SK-N-DZ (cell line): ENCODE results near the gene CDK11A.
"Not testable (repeated sequence)": the region's sequence is repeated elsewhere in the genome, so short reads cannot be mapped to it uniquely, and the experiment has no call there.

Experiments used
- DNase-seq: peaks from one replicate; pipeline ENCODE4 v3.0.0-alpha.2; 2015; ENCODE audit warnings: low spot score

CDK11A gene

GRCh38 chr1:1684031-1684681 lies 40.0 kb downstream of the CDK11A start:
- no peak for DNase-seq

DNA sequence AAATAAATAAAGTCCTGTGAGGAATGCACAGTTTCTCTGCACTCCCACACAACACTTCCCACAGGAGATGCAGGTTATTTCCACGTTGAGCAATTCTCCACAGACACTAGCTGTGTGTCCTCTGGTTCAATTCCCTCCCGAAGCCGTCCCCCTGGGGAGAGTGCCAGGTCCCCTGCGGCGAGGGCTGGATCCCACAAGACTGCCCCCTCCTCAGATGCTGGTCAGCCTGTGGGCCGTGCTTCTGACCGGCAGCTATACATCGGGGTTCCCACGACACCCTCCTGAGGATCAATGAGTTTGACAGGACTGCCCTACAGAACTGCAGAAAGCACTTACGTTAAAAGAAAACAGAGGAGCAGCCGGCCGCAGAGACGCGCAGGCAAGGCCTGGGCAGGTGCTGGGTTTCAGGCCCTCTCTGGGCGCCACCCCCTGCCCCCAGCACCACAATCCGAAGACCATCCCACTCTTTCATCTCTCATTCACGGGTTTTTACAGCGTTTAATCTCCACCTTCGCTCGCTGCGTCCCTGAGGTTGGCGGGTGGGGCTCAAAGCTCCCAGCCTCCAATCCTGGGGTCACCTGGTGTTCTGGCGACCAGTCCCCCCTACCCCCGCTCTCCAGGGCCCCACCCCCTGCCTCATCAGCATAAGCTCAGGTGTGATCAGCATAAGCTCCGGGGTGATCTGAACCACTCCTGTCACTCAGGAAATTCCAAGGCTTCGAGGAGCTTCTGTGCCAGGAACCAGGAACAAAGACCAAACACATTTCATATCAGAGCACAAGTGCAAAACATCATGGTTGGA lies 40.9 kb downstream of the CDK11A start:
- DNase-seq, result no peak

DNA sequence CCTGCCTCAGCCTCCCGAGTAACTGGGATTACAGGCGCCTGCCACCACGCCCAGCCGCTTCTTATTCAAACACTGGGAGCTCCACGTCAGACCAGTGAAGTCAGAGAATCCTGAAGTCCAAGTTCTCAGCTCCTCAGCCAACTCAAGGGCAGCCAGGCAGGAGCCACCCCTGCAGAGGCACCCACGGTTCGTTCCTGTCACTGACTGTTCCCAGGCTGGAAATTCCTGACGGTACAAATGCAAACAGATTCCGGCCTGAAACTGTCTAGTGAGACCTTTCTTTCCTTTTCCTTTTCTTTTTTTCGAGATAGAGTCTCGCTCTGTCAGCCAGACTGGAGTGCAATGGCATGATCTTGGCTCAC lies 43.3 kb downstream of the CDK11A start:
- no peak for DNase-seq

DNA sequence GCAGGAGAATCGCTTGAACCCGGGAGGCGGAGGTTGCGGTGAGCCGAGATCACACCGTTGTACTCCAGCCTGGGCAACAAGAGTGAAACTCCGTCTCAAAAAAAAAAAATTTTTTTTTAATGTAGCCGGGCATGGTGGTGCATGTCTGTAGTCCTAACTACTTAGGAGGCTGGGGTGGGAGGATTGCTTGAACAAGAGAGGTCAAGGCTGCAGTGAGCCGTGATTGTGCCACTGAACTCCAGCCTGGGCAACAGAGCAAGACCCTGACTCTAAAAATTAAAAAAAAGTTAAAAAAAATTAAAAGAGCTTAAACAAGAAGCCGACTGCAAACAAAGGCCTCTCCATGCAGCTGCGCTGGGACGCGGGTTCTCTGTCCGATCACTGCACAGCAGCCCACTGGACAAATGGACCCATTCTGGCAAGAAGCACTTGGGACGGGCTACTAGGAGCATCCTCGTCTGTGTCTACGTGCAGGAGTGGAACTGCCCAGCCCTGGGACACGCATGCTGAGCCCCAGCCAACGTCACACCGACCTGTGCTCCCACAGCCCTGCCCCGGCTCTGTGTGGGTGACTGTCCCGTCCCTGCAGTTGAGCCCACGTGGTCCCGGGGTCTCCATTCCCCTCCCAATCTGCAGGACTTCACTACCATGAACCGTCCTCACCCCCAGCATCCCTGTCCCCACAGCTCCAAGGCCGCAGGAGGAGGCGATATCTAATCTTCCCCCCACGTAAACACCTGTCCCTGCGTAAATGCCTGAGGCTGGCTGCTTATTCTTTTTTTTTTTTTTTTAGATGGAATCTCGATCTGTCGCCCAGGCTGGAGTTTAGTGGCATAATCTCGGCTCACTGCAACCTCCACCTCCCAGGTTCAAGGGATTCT lies 43.9 kb downstream of the CDK11A start:
- DNase-seq, result no peak

GRCh38 chr1:1678581-1679380 lies 45.4 kb downstream of the CDK11A start:
- no peak for DNase-seq

DNA sequence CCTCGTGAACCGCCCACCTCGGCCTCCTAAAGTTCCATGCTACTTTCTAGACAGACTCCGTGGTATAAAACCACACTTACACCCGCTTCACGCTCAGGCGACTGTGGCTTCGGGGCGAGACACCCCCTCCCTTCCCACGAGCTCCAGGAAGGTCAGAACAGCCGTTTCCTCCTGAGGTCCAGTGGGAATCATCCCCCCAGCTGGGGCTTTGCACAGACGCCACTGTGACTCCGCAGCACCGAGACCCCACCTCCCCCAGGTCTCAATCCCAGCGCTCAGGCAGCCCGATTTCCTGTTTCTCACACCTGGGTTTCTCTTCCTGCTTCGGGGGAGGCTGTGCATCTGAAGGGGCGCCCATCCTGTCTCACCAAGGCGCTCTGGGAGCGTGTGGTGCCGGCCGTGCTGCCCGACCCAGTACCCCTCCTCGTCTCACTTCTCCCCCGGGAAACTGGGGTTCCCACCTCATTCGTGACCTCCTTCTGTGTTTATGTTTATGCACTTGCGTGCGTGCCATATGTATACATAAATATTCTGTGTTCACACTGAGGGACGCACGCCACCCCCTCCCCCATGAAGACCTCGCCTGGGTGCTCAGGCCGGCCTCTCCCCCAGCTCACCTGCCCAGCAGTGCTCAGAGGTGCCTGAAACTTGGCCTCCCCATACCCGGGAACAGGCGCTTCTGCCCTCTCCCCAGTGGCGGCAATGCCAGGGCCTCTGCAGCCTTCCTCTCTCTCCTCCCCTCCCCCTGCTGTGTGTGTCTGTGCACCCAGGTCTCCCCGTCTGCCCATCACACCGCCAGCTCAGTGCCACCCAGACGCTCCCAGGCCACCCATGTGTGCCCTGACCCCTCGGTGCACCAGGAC lies 46.2 kb downstream of the CDK11A start:
- no peak for DNase-seq

DNA sequence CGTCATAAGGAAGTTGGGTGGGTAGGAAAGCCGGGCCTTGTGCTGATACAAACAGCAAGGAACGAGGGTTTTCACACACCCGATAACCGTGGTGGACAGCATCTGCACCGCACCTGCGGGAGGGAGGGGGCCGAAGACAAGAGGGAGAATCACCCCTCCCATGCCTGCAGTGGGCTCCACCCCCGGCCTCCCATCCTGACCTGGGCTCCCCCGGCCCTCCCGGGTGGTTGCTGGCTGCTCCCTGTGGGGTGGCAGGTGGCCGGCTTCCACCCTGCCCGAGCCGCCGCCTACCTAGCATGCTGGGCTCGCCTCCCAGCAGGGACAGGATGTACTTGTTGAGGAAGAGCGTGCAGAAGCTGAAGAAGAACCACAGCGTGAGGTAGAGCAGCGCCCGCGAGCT lies 48.1 kb downstream of the CDK11A start:
- DNase-seq, result not testable (repeated sequence)

DNA sequence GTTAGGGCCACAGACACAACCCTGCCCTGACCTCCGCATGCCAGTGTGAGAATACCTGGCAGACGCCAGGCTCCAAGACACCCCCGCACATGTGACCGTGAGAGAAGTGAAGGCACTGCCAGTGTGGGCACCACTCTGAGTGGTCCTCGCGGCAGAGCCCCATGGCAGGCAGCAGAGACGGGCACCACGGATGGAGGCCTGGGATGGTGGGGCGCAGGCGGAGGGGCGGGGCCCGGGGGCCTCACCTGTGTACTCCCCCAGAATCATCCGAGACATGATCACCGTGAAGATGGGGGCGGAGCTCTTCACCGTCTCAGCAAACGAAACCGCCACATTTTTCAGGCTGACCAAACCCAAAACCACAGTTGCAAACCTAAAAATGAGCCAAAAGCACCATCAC lies 48.9 kb downstream of the CDK11A start:
- not testable (repeated sequence) for DNase-seq

- not testable (repeated sequence) for DNase-seq
These were observed 49.4 kb downstream of the CDK11A start for GRCh38 chr1:1674806-1675205.

GRCh38 chr1:1672181-1672965 lies 51.8 kb downstream of the CDK11A start:
- DNase-seq, result no peak

- DNase-seq, result no peak
These were observed 52.6 kb downstream of the CDK11A start for GRCh38 chr1:1671365-1672119.

DNA sequence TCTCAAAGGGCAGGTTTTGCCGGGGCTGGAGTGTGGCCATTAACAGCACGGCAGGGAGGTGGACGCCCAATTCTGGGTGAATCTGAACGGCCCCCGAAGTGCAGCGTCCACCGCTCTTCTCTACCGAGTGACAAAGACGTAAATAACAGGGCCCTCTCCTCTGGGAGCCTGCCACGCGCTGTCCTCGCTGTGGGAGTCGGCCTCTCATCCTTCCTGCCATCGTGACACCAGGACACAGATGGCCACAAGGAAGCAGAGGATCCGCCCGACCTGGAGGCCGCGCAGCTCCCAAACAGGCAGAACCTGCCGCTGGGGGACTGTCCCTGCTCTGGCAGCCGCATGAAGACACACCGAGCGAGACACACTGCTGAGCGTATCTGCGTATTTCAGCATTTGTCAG lies 53.3 kb downstream of the CDK11A start:
- no peak for DNase-seq

GRCh38 chr1:1669468-1670440 lies 54.4 kb downstream of the CDK11A start:
- no peak for DNase-seq

- DNase-seq, result no peak
These were observed 57.6 kb downstream of the CDK11A start for GRCh38 chr1:1666526-1666925.

DNA sequence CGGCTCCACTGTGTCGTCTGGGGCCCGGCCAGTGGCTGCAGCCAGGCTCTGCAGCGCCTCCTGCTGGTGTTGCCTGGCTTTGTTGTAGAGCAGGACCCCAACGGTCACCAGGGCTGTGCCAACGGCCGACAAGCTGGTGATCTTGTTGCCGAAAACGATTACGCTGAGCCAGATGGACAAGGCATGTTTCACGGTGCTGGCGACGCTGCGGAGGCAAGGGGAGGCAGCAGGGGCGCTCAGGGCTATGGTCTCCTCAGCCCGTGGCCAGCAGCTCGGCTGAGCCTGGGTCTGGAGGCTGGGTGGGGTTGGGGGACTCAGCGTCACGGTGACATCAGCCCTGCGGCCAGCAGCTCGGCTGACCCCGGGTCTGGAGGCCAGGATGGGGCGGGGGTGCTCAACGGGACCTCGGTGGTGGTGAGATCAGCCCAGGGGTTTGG lies 58.3 kb downstream of the CDK11A start:
- no peak for DNase-seq

DNA sequence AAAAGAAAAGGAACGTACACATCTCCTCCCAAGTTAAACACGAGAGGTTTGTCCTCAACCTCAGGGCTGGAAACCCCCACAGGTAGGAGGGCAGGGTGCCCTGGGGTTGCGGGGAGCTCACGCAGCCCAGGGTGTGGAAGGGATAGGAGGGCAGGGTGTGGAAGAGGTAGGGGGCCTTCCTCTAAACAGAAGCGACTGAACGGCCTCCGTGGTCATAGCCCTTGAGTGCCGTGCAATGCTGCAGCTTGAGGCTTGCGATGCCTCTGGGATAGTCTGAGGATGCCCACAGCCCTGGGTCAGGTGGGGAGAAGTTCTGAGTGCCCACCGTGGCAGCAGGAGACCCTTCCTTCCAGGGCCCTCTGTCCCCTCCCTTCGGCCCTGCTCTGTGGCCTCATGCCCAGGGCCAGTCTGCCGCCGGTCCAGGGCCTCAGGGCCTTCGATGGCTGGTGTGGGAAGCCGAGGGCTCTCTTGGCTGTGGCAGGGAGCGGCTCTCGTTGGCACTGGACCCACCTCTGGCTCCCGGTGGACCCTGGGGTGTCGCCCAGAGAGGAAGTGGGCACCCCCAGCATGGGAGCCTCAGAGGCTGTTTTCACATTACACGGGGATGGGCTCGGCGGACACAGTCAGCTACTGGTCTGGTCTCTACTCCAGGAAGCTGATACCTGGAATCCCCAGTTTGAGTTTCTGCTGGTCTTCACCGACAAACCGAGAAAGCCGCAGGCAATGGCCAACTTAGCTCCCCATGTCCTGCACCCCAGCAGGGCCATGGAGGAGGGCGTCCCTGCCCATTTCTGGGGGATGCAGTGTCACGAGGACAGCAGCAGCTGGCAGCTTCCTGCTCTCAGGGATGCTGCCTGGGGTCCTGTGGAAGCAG lies 59.0 kb downstream of the CDK11A start:
- DNase-seq, result no peak

- not testable (repeated sequence) for DNase-seq
These were observed 59.8 kb downstream of the CDK11A start for GRCh38 chr1:1664318-1664717.
